Measurements from ENCODE around the gene TGM6.

Gene TGM6

GRCh38 chr20:2429051-2429450, 48.4 kb downstream of the TGM6 start:
- DNase-seq, result no peak
- in situ Hi-C loops (cut with HindIII; ENCODE audit: low pct_ligation_motif_present, low pct_unique_long_range_greater_than_20kb, low sequenced_read_pairs), result no loop called here

- in situ Hi-C loops (cut with HindIII; ENCODE audit: low pct_ligation_motif_present, low pct_unique_long_range_greater_than_20kb, low sequenced_read_pairs), result no loop called here
- no peak for DNase-seq
Measured at GRCh38 chr20:2430538-2430937, 49.8 kb downstream of the TGM6 start.

GRCh38 chr20:2431185-2431584, 50.5 kb downstream of the TGM6 start:
- DNase-seq, result no peak
- in situ Hi-C loops (cut with HindIII; ENCODE audit: low pct_ligation_motif_present, low pct_unique_long_range_greater_than_20kb, low sequenced_read_pairs), result no loop called here

GRCh38 chr20:2446845-2447244, 66.1 kb downstream of the TGM6 start:
- in situ Hi-C loops (cut with HindIII; ENCODE audit: low pct_ligation_motif_present, low pct_unique_long_range_greater_than_20kb, low sequenced_read_pairs), result no loop called here
- no peak for DNase-seq

- in situ Hi-C loops (cut with HindIII; ENCODE audit: low pct_ligation_motif_present, low pct_unique_long_range_greater_than_20kb, low sequenced_read_pairs), result no loop called here
- DNase-seq, result no peak
Measured at GRCh38 chr20:2449386-2449785, 68.7 kb downstream of the TGM6 start.

- no peak for DNase-seq
- in situ Hi-C loops (cut with HindIII; ENCODE audit: low pct_ligation_motif_present, low pct_unique_long_range_greater_than_20kb, low sequenced_read_pairs), result no loop called here
Measured at GRCh38 chr20:2451422-2451821, 70.7 kb downstream of the TGM6 start.

GRCh38 chr20:2451939-2452732, 71.4 kb downstream of the TGM6 start:
- peak; percentile 65 for DNase-seq
- in situ Hi-C loops (cut with HindIII; ENCODE audit: low pct_ligation_motif_present, low pct_unique_long_range_greater_than_20kb, low sequenced_read_pairs), result no loop called here

GRCh38 chr20:2453792-2454191, 73.1 kb downstream of the TGM6 start:
- in situ Hi-C loops (cut with HindIII; ENCODE audit: low pct_ligation_motif_present, low pct_unique_long_range_greater_than_20kb, low sequenced_read_pairs), result no loop called here
- no peak for DNase-seq

GRCh38 chr20:2455771-2456497, 75.2 kb downstream of the TGM6 start:
- in situ Hi-C loops (cut with HindIII; ENCODE audit: low pct_ligation_motif_present, low pct_unique_long_range_greater_than_20kb, low sequenced_read_pairs), result no loop called here
- DNase-seq, result no peak

GRCh38 chr20:2458919-2459499, 78.3 kb downstream of the TGM6 start:
- DNase-seq, result no peak
- in situ Hi-C loops (cut with HindIII; ENCODE audit: low pct_ligation_motif_present, low pct_unique_long_range_greater_than_20kb, low sequenced_read_pairs), result no loop called here

- DNase-seq, result no peak
- in situ Hi-C loops (cut with HindIII; ENCODE audit: low pct_ligation_motif_present, low pct_unique_long_range_greater_than_20kb, low sequenced_read_pairs), result no loop called here
Measured at GRCh38 chr20:2459981-2460751, 79.5 kb downstream of the TGM6 start.

GRCh38 chr20:2460752-2461424, 80.2 kb downstream of the TGM6 start:
- no peak for DNase-seq
- in situ Hi-C loops (cut with HindIII; ENCODE audit: low pct_ligation_motif_present, low pct_unique_long_range_greater_than_20kb, low sequenced_read_pairs), result no loop called here

GRCh38 chr20:2462484-2462883, 81.8 kb downstream of the TGM6 start:
- in situ Hi-C loops (cut with HindIII; ENCODE audit: low pct_ligation_motif_present, low pct_unique_long_range_greater_than_20kb, low sequenced_read_pairs), result no loop called here
- no peak for DNase-seq

GRCh38 chr20:2463616-2464365, 83.1 kb downstream of the TGM6 start:
- in situ Hi-C loops (cut with HindIII; ENCODE audit: low pct_ligation_motif_present, low pct_unique_long_range_greater_than_20kb, low sequenced_read_pairs), result no loop called here
- DNase-seq, result no peak

GRCh38 chr20:2465100-2465499, 84.4 kb downstream of the TGM6 start:
- in situ Hi-C loops (cut with HindIII; ENCODE audit: low pct_ligation_motif_present, low pct_unique_long_range_greater_than_20kb, low sequenced_read_pairs), result no loop called here
- no peak for DNase-seq

GRCh38 chr20:2467412-2467811, 86.7 kb downstream of the TGM6 start:
- in situ Hi-C loops (cut with HindIII; ENCODE audit: low pct_ligation_motif_present, low pct_unique_long_range_greater_than_20kb, low sequenced_read_pairs), result no loop called here
- DNase-seq, result no peak

- in situ Hi-C loops (cut with HindIII; ENCODE audit: low pct_ligation_motif_present, low pct_unique_long_range_greater_than_20kb, low sequenced_read_pairs), result no loop called here
- no peak for DNase-seq
Measured at GRCh38 chr20:2468581-2469407, 88.1 kb downstream of the TGM6 start.

Data from ACHN (cell line).